ENCODE results near the gene PLD2.
"Not testable (repeated sequence)": the region's sequence is repeated elsewhere in the genome, so short reads cannot be mapped to it uniquely, and the experiment has no call there.

Gene PLD2

GRCh38 chr17:4858068-4858881 is 51.3 kb downstream of the PLD2 start:
- no peak for DNase-seq (ENCODE audit: low read depth)

- no peak for DNase-seq (ENCODE audit: low read depth)
These were observed 51.9 kb downstream of the PLD2 start for GRCh38 chr17:4858882-4859260.

DNA sequence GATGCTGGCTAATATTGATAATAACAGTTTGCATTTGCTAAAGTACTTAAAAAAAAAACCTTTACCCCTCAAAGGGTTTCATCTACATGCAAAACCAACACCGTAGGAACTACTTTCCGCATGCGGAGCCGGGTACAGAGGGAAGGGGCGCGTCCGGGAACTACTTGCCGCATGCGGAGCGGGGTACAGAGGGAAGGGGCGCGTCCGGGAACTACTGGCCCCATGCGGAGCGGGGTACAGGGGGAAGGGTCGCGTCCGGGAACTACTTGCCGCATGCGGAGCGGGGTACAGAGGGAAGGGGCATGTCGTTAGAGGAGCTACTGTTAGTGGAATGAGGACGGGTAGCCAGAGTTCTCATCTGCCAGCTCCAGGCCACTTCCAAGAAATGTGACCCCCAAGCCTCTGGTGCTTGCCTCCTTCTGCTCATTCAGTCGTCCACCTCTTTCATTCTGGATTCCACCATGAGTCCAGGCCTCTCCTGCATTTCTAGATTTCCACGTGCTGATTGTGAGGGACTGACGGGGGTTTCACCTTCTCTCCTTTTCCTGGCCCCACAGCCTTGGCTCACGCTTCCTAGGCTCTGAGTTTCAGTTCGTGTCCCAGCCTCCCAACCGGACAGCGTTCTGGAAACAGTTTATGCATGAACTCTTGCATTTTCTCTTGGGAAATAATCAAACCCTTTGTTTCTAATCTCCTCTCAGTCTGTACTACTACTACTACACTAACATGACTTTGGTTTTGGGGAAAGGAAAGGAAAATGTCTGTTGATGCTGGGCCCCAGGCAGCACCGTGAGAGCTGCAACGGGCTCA is 53.1 kb downstream of the PLD2 start:
- DNase-seq (ENCODE audit: low read depth), result no peak

DNA sequence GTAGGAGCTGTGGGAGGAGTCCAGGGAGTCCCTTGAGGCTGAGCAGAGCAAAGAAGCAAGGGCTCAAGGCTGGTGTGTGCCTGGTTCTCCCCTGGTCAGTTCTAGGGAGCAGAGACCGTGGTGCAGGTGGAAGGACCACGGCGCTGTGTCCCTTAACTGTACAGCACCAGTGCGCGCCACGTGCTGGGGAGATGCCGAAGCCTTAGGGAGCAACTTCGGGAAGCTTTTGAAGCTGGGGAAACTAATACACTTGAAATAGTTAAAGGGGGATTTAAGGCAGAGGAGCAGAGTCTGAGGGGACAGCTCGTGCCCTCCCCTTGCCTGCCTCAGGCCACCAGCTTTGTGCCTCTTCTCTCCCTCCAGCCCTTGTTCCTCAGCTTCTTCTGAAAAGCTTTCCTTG is 53.7 kb downstream of the PLD2 start:
- DNase-seq (ENCODE audit: low read depth), result no peak

- no peak for DNase-seq (ENCODE audit: low read depth)
These were observed 54.1 kb downstream of the PLD2 start for GRCh38 chr17:4861052-4861451.

- no peak for DNase-seq (ENCODE audit: low read depth)
These were observed 55.8 kb downstream of the PLD2 start for GRCh38 chr17:4862720-4863119.

GRCh38 chr17:4863321-4863720 is 56.4 kb downstream of the PLD2 start:
- DNase-seq (ENCODE audit: low read depth), result no peak

- not testable (repeated sequence) for DNase-seq (ENCODE audit: low read depth)
These were observed 60.6 kb downstream of the PLD2 start for GRCh38 chr17:4867535-4867934.

DNA sequence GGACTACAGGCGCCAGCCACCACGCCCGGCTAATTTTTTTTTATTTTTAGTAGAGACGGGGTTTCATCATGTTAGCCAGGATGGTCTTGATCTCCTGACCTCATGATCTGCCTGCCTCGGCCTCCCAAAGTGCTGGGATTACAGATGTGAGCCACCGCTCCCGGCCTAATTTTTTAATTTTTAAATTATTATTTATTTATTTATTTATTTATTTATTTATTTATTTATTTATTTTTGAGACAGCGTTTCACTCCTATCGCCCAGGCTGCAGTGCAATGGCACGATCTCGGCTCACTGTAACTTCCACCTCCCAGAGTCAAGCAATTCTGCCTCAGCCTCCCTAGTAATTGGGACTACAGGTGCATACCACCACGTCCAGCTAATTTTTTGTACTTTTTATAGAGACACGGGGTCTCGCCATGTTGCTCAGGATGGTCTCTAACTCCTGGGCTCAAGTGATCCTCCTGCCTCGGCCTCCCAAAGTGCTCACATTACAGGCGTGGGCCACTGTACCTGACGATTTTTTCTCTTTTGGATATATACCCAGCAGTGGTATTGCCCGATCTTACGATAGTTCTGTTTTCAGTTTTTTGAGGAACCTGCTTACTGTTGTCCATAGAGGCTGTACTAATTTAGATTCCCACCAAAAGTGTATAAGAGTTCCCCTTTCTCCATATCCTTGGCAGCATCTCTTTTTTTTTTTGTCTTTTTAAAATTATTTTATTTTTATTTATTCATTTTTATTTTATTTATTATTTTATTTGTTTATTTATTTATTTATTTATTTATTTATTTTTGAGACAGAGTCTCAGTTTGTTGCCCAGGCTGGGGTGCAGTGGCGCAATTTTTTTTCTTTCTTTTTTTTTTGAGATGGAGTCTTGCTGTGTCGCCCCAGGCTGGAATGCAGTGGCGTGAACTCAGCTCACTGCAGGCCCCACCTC is 62.4 kb downstream of the PLD2 start:
- not testable (repeated sequence) for DNase-seq (ENCODE audit: low read depth)

DNA sequence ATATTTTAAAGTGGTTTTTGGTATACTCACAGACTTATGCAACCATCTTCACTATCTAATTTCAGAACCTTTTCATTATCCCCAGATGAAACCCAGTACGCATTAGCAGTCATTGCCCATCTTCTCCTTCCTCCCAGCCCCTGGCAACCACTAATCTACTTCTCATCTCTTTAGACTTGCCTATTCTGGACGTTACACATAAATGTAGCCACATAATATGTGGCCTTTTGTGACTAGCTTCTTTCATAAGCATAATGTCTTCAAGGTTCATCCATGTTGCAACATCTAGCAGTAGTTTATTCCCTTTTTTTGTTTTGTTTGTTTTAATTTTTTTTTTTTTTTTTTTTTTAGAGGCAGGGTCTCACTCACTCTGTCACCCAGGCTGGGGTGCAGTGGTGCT is 63.9 kb downstream of the PLD2 start:
- DNase-seq (ENCODE audit: low read depth), result no peak

GRCh38 chr17:4872786-4873185 is 65.8 kb downstream of the PLD2 start:
- DNase-seq (ENCODE audit: low read depth), result no peak
